IMR-90 (cell line): ENCODE results near the gene KLF17. TPM values are rescaled to one million over a fixed set of nuclear protein-coding genes. Genes with fewer than 3 reads are reported as not detected.
"Not testable (repeated sequence)": the region's sequence is repeated elsewhere in the genome, so short reads cannot be mapped to it uniquely, and the experiment has no call there.

Source experiments
- ATAC-seq: fragments of 200-7000 bp; cut with Tn5 transposase; 2 replicates; pipeline ENCODE4 v1.9.1; 2020; ENCODE audit warnings: low read depth, mild to moderate bottlenecking, moderate library complexity
- BruUV-seq: library from RNA; stranded (reverse); fragments of 400-500 nt; replicated peaks from 2 replicates; lab custom pipeline; 2021; lab: Mats Ljungman, UMichigan
- CTCF ChIA-PET: fragments of 300-600 bp; formaldehyde crosslinking; extraction: SDS; loops from one replicate; lab custom pipeline; 2021; ENCODE audit warnings: antibody characterized with exemption; lab: Yijun Ruan, JAX
- POLR2A ChIA-PET: fragments of 300-600 bp; sonication (Branson Sonifier 250); formaldehyde crosslinking; loops from one replicate; lab custom pipeline; 2022; ENCODE audit warnings: antibody characterized with exemption; ENCODE audit not compliant: unreplicated experiment; lab: Charles Lee
- DNase-seq: peaks from one replicate; pipeline ENCODE4 v3.0.0; 2013
- H2AFZ ChIP-seq: replicated peaks from 2 replicates; pipeline ENCODE3; 2013; ENCODE audit warnings: low read length, mild to moderate bottlenecking; ENCODE audit not compliant: poor library complexity
- H2AK5ac ChIP-seq: 2 replicates; pipeline ENCODE4 v1.6.1; 2013; ENCODE audit warnings: low read depth, low read length, inconsistent platforms
- H2AK9ac ChIP-seq: replicated peaks from 2 replicates; pipeline ENCODE3; 2013; ENCODE audit warnings: mild to moderate bottlenecking, low read depth, low read length, moderate library complexity; ENCODE audit not compliant: poor library complexity
- H2BK120ac ChIP-seq: 2 replicates; pipeline ENCODE4 v1.6.1; 2013; ENCODE audit warnings: low read depth, low read length, inconsistent platforms
- H2BK15ac ChIP-seq: 3 replicates; pipeline ENCODE4 v1.6.1; 2013; ENCODE audit warnings: low read depth, low read length, inconsistent platforms
- H2BK20ac ChIP-seq: 2 replicates; pipeline ENCODE4 v1.6.1; 2013; ENCODE audit warnings: low read depth, mild to moderate bottlenecking, inconsistent platforms, low read length, moderate library complexity
- H2BK5ac ChIP-seq: 2 replicates; pipeline ENCODE4 v1.6.1; 2013; ENCODE audit warnings: mild to moderate bottlenecking, low read depth, low read length, inconsistent platforms; ENCODE audit not compliant: poor library complexity, severe bottlenecking
- H3K14ac ChIP-seq: replicated peaks from 2 replicates; pipeline ENCODE4 v1.6.1; 2013; ENCODE audit warnings: low read depth, low read length, inconsistent platforms
- H3K18ac ChIP-seq: 2 replicates; pipeline ENCODE4 v1.6.1; 2013; ENCODE audit warnings: low read depth, low read length, control low read depth
- H3K23ac ChIP-seq: 2 replicates; pipeline ENCODE4 v1.6.1; 2013; ENCODE audit warnings: low read depth, low read length, inconsistent platforms
- H3K27ac ChIP-seq: 2 replicates; pipeline ENCODE4 v1.5.1; 2013; ENCODE audit warnings: mild to moderate bottlenecking, control low read depth, low read length; ENCODE audit not compliant: insufficient read depth
- H3K27me3 ChIP-seq: 2 replicates; pipeline ENCODE4 v1.6.1; 2013; ENCODE audit warnings: low read length; ENCODE audit not compliant: control insufficient read depth, insufficient read depth
- H3K36me3 ChIP-seq: 2 replicates; pipeline ENCODE4 v1.6.1; 2013; ENCODE audit warnings: low read length, mixed read lengths; ENCODE audit not compliant: control insufficient read depth, insufficient read depth
- H3K4ac ChIP-seq: 2 replicates; pipeline ENCODE4 v1.6.1; 2013; ENCODE audit warnings: low read depth, low read length, inconsistent platforms
- H3K4me1 ChIP-seq: 2 replicates; pipeline ENCODE4 v1.6.1; 2013; ENCODE audit warnings: low read length, mixed read lengths; ENCODE audit not compliant: control insufficient read depth, insufficient read depth
- H3K4me2 ChIP-seq: 2 replicates; pipeline ENCODE4 v1.6.1; 2013; ENCODE audit warnings: low read depth, mild to moderate bottlenecking, control low read depth, low read length, moderate library complexity
- H3K4me3 ChIP-seq: 2 replicates; pipeline ENCODE4 v1.5.1; 2013; ENCODE audit warnings: low read depth, mild to moderate bottlenecking, control low read depth, low read length, moderate library complexity; ENCODE audit not compliant: insufficient read depth
- H3K56ac ChIP-seq: 2 replicates; pipeline ENCODE4 v1.6.1; 2013; ENCODE audit warnings: low read length, inconsistent platforms; ENCODE audit not compliant: insufficient read depth; ENCODE audit errors: extremely low read depth
- H3K79me1 ChIP-seq, 2 experiments: 2 replicates each; pipeline ENCODE4 v1.6.1; 2013; ENCODE audit warnings: low read length in 2 of 2, inconsistent platforms in 1 of 2, low read depth in 1 of 2
- H3K9ac ChIP-seq: 2 replicates; pipeline ENCODE4 v1.6.1; 2013; ENCODE audit warnings: low read depth, low read length, control low read depth
- H3K9me1 ChIP-seq: 2 replicates; pipeline ENCODE4 v1.6.1; 2013; ENCODE audit warnings: low read length, inconsistent platforms; ENCODE audit not compliant: insufficient read depth
- H3K9me3 ChIP-seq: 2 replicates; pipeline ENCODE4 v1.6.1; 2013; ENCODE audit warnings: low read length; ENCODE audit not compliant: control insufficient read depth, insufficient read depth
- H4K20me1 ChIP-seq: 2 replicates; pipeline ENCODE4 v1.6.1; 2013; ENCODE audit warnings: low read length, inconsistent platforms; ENCODE audit not compliant: insufficient read depth
- H4K5ac ChIP-seq: 2 replicates; pipeline ENCODE4 v1.6.1; 2013; ENCODE audit warnings: mild to moderate bottlenecking, low read depth, low read length, control low read depth
- H4K8ac ChIP-seq, 2 experiments: 2 replicates each; pipeline ENCODE4 v1.6.1; 2013; ENCODE audit warnings: low read depth in 2 of 2, low read length in 2 of 2, control low read depth in 1 of 2, inconsistent platforms in 1 of 2
- H4K91ac ChIP-seq: 2 replicates; pipeline ENCODE4 v1.6.1; 2013; ENCODE audit warnings: low read depth, low read length, inconsistent platforms; ENCODE audit not compliant: insufficient read depth
- CEBPB ChIP-seq: IDR thresholded peaks from 2 replicates; pipeline ENCODE4 v1.6.1; 2012; ENCODE audit warnings: low read depth, low read length, improper control_type of control experiment
- ELK1 ChIP-seq: fragments of 150-350 bp; IDR thresholded peaks from 2 replicates; pipeline ENCODE4 v1.6.1; 2016; ENCODE audit warnings: low read depth, mild to moderate bottlenecking, low read length, moderate library complexity, borderline replicate concordance
- FOS ChIP-seq: fragments of 150-350 bp; IDR thresholded peaks from 2 replicates; pipeline ENCODE4 v1.6.1; 2016; ENCODE audit warnings: low read depth, low read length
- MAFK ChIP-seq: IDR thresholded peaks from 2 replicates; pipeline ENCODE4 v1.6.1; 2012; ENCODE audit warnings: low read depth, low read length, improper control_type of control experiment
- MXI1 ChIP-seq: IDR thresholded peaks from 2 replicates; pipeline ENCODE4 v1.6.1; 2012; ENCODE audit warnings: low read depth, mild to moderate bottlenecking, low read length, moderate library complexity, borderline replicate concordance
- POLR2A ChIP-seq: IDR thresholded peaks from 2 replicates; pipeline ENCODE4 v1.6.1; 2012; ENCODE audit warnings: mild to moderate bottlenecking, low read depth, low read length
- RAD21 ChIP-seq: IDR thresholded peaks from 2 replicates; pipeline ENCODE4 v1.6.1; 2012; ENCODE audit warnings: low read length, improper control_type of control experiment
- RCOR1 ChIP-seq: IDR thresholded peaks from 2 replicates; pipeline ENCODE4 v1.6.1; 2012; ENCODE audit warnings: mild to moderate bottlenecking, low read length, improper control_type of control experiment; ENCODE audit not compliant: insufficient replicate concordance
- RFX5 ChIP-seq: IDR thresholded peaks from 2 replicates; pipeline ENCODE4 v1.8.0; 2012; ENCODE audit warnings: low read depth, mild to moderate bottlenecking, low read length, moderate library complexity
- SMC3 ChIP-seq: fragments of 150-350 bp; IDR thresholded peaks from 2 replicates; pipeline ENCODE4 v1.6.1; 2016; ENCODE audit warnings: low read depth, mild to moderate bottlenecking, antibody characterized with exemption, low read length, moderate library complexity
- WGBS, 2 experiments: methylation state at CpG; one replicate each; pipeline versions ENCODE4 v1.1.5 to v1.1.7; 2013; ENCODE audit warnings: missing lambda C conversion rate in 2 of 2; ENCODE audit not compliant: insufficient read length in 1 of 2; ENCODE audit errors: extremely low coverage in 2 of 2; 5-methylcytosine and 5-hydroxymethylcytosine counted together
- dilution Hi-C: fragments of 300-500 bp; cut with HindIII; formaldehyde crosslinking; loops from one replicate; pipeline ENCODE4 v1.14.3; 2018; ENCODE audit warnings: low sequenced_read_pairs; ENCODE audit not compliant: unreplicated experiment
- in situ Hi-C: fragments of 300-500 bp; cut with MboI; formaldehyde crosslinking; loops from 3 replicates; pipeline ENCODE4 v1.14.3; 2019; ENCODE audit warnings: low sequenced_read_pairs, inconsistent platforms, mixed read lengths
- intact Hi-C: fragments of 100-400 bp; cut with micrococcal nuclease; formaldehyde crosslinking; loops from 2 replicates; pipeline ENCODE4 v1.10.0; 2022
- polyA plus RNA-seq, 3 experiments: library from polyadenylated mRNA; depleted of rRNA; stranded (reverse); fragments of >200 nt; gene quantifications; 2 replicates each; pipeline ENCODE4 v1.2.3, GENCODE V29; 2012; ENCODE audit warnings: low replicate concordance in 1 of 3
- total RNA-seq: library from RNA; depleted of rRNA; stranded (reverse); fragments of >200 nt; gene quantifications from 2 replicates; pipeline ENCODE4 v1.2.3, GENCODE V29; 2012

The KLF17 gene
- total and polyA plus RNA-seq, 2 of the 4 experiments (the other 2 are of a cell fraction), result 0.17 to 0.36 TPM

- Histone ChIP-seq H3K4me1 (no peaks in the 10 kb centered on the region), H3K27me3 (peaks cover 15% of the 10 kb centered on the region), H3K18ac (no peak overlapping the region), H3K4me2 (no peak overlapping the region), H2AFZ (no peak overlapping the region), H3K4me3 (no peak overlapping the region), H4K8ac (no peak overlapping the region), H4K20me1 (no peaks in the 10 kb centered on the region), H2BK15ac (no peak overlapping the region), H2BK120ac (no peak overlapping the region), H3K36me3 (no peaks in the 10 kb centered on the region), H2BK20ac (no peak overlapping the region), H3K9me3 (no peaks in the 10 kb centered on the region; the same call in 1 of the 2 replicates), H4K91ac (no peak overlapping the region), H3K27ac (no peak overlapping the region), H3K56ac (no peak overlapping the region), H3K14ac (no peak overlapping the region), H3K9ac (no peak overlapping the region), H4K5ac (no peak overlapping the region), H3K23ac (no peak overlapping the region), H2AK5ac (no peak overlapping the region), H2AK9ac (no peak overlapping the region), H3K79me1 (no peaks in the 10 kb centered on the region), H3K4ac (no peak overlapping the region), H2BK5ac (no peak overlapping the region), H3K9me1 (no peaks in the 10 kb centered on the region)
- dilution Hi-C loops, result no loop called here
- intact Hi-C loops, result no loop called here
- no TSS peak for BruUV-seq
- ChIA-PET POLR2A (no interaction called here), CTCF (no interaction called here)
- 100% methylated on average over 1 of the region's 3 CpGs; no CpG with 5 or more reads in 1 of the 2 experiments for WGBS, 2 experiments
- no peak for TF ChIP-seq ELK1
- TF ChIP-seq RFX5, result no peak
- no peak for TF ChIP-seq RCOR1
- no peak for TF ChIP-seq MAFK
- no peak for TF ChIP-seq CEBPB
- no peak for TF ChIP-seq RAD21
- TF ChIP-seq MXI1, result no peak
- no peak for TF ChIP-seq FOS
- no peak for TF ChIP-seq SMC3
- no peak for TF ChIP-seq POLR2A
- in situ Hi-C loops, result no loop called here
- DNase-seq, result no peak
- no peak for ATAC-seq
These were observed 19.6 kb downstream of the KLF17 start for GRCh38 chr1:44138239-44138638.

DNA sequence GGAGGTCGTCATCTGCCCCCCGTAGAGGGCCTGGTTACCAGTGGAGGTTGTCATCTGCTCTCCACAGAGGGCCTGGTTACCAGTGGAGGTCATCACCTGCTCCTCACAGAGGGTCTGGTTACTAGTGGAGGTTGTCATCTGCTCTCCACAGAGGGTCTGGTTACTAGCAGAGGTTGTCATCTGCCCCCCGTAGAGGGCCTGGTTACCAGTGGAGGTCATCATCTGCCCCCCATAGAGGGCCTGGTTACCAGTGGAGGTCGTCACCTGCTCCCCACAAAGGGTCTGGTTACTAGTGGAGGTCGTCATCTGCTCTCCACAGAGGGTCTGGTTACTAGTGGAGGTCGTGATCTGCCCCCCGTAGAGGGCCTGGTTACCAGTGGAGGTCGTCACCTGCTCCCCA, 20.9 kb downstream of the KLF17 start:
- H2AK5ac ChIP-seq, H2AK9ac ChIP-seq, H2BK120ac ChIP-seq, CTCF ChIA-PET, POLR2A ChIA-PET, H4K5ac ChIP-seq, H4K8ac ChIP-seq, H3K4me1 ChIP-seq, H4K91ac ChIP-seq, H2AFZ ChIP-seq, ATAC-seq, in situ Hi-C loops, H3K4ac ChIP-seq, H3K36me3 ChIP-seq, BruUV-seq, H3K9me1 ChIP-seq, H3K27ac ChIP-seq, H3K4me3 ChIP-seq, H3K9ac ChIP-seq, H3K9me3 ChIP-seq, H3K18ac ChIP-seq, H3K56ac ChIP-seq, H4K20me1 ChIP-seq, H2BK20ac ChIP-seq, dilution Hi-C loops, H3K14ac ChIP-seq, H2BK15ac ChIP-seq, H2BK5ac ChIP-seq, DNase-seq, H3K4me2 ChIP-seq, H3K23ac ChIP-seq, intact Hi-C loops, H3K79me1 ChIP-seq: not testable (repeated sequence)
- peaks cover 11% of the 10 kb centered on the region for H3K27me3 ChIP-seq
- WGBS, 2 experiments, result no CpG with 5 or more reads among the region's 8 CpGs
